NCI-H510A treated with DMSO at 0.1 percent for 48 hours (cell line): ENCODE measurements around the gene TRAPPC2.
A peak's percentile ranks its signal among the peaks of the same experiment; 100 is the strongest.

Source experiments
- DNase-seq: peaks from one replicate; lab custom pipeline; 2025; lab: John Stamatoyannopoulos, UW

TRAPPC2 gene

GRCh38 chrX:13734278-13735172 lies at the start of gene TRAPPC2, which contains the start of gene OFD1:
TSS of gene TRAPPC2 (minus strand) at chrX:13734620. CDS start at chrX:13719963, 14,657 bp downstream.
TSS of gene OFD1 (plus strand) at chrX:13734748. CDS start at chrX:13735072, 324 bp downstream.
- peak; percentile 82 for DNase-seq

GRCh38 chrX:13780868-13781427 lies 46.5 kb upstream of the TRAPPC2 start:
- no peak for DNase-seq

- no peak for DNase-seq
These were observed 44.5 kb upstream of the TRAPPC2 start for GRCh38 chrX:13778916-13779315.

GRCh38 chrX:13776387-13776786 lies 42.0 kb upstream of the TRAPPC2 start:
- DNase-seq, result no peak

GRCh38 chrX:13775837-13776236 lies 41.4 kb upstream of the TRAPPC2 start:
- DNase-seq, result no peak

GRCh38 chrX:13774696-13775095 lies 40.3 kb upstream of the TRAPPC2 start:
- DNase-seq, result peak; percentile 9

GRCh38 chrX:13770013-13770535 lies 35.7 kb upstream of the TRAPPC2 start:
- DNase-seq, result no peak

- no peak for DNase-seq
These were observed 34.5 kb upstream of the TRAPPC2 start for GRCh38 chrX:13768939-13769338.

GRCh38 chrX:13764765-13765164 lies 30.3 kb upstream of the TRAPPC2 start:
- no peak for DNase-seq

- DNase-seq, result no peak
These were observed 29.9 kb upstream of the TRAPPC2 start for GRCh38 chrX:13764281-13764680.

- DNase-seq, result no peak
These were observed 29.1 kb upstream of the TRAPPC2 start for GRCh38 chrX:13763489-13763888.

GRCh38 chrX:13761606-13762414 lies 27.4 kb upstream of the TRAPPC2 start:
- no peak for DNase-seq

GRCh38 chrX:13760426-13760825 lies 26.0 kb upstream of the TRAPPC2 start:
- DNase-seq, result no peak

GRCh38 chrX:13759152-13759718 lies 24.8 kb upstream of the TRAPPC2 start:
- DNase-seq, result no peak

- DNase-seq, result no peak
These were observed 22.0 kb upstream of the TRAPPC2 start for GRCh38 chrX:13756381-13756780.

GRCh38 chrX:13755254-13755653 lies 20.8 kb upstream of the TRAPPC2 start:
- no peak for DNase-seq

- DNase-seq, result no peak
These were observed 20.3 kb upstream of the TRAPPC2 start for GRCh38 chrX:13754765-13755164.

- no peak for DNase-seq
These were observed 18.2 kb upstream of the TRAPPC2 start for GRCh38 chrX:13752646-13753045.

- DNase-seq, result no peak
These were observed 17.7 kb upstream of the TRAPPC2 start for GRCh38 chrX:13752141-13752540.

GRCh38 chrX:13750812-13751211 lies 16.4 kb upstream of the TRAPPC2 start:
- no peak for DNase-seq

- peak; percentile 43 for DNase-seq
These were observed 15.8 kb upstream of the TRAPPC2 start for GRCh38 chrX:13750204-13750603.

- no peak for DNase-seq
These were observed 14.1 kb upstream of the TRAPPC2 start for GRCh38 chrX:13748486-13748885.
